ENCODE measurements around the gene ACAD8. TPM values are rescaled to one million over a fixed set of nuclear protein-coding genes. Genes with fewer than 3 reads are reported as not detected.
"Not testable (repeated sequence)": the region's sequence is repeated elsewhere in the genome, so short reads cannot be mapped to it uniquely, and the experiment has no call there.

ACAD8 gene
- total and polyA plus RNA-seq, 8 donors: 31.5 to 48.8 (median 38.8) TPM

DNA sequence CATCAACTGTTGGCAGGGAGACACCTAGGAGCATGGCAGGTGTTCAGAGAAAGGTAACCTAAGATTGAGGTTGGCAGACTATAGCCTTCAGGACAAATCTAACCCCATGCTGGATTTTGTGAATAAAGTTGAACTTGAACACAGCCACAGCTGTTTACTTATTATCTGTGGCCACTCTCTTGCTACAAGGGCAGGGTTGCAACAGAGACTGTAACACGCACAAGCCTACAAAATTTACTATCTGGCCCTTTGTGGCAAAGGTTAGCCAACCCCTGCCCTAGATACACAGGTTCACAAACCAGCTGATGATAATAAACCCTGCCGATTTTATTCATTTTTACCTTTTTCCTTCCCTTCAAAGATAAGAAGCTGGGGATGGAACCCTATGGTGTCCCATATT, 2.7 kb upstream of the ACAD8 start:
- no peak overlapping the region for H3K27ac ChIP-seq
- ATAC-seq (no peak), DNase-seq (no peak)
- intact Hi-C loops (cut with DNase I): no loop called here
- peaks cover 18 to 47% of the 10 kb centered on the region in 2 donors for H3K4me1 ChIP-seq
- no peaks in the 10 kb centered on the region for H3K9me3 ChIP-seq
- peaks cover 0 to 42% of the 10 kb centered on the region in 2 donors for H3K36me3 ChIP-seq
- no peak overlapping the region for H3K4me3 ChIP-seq
- H3K27me3 ChIP-seq: no peaks in the 10 kb centered on the region
- TF ChIP-seq, protein P1, sequence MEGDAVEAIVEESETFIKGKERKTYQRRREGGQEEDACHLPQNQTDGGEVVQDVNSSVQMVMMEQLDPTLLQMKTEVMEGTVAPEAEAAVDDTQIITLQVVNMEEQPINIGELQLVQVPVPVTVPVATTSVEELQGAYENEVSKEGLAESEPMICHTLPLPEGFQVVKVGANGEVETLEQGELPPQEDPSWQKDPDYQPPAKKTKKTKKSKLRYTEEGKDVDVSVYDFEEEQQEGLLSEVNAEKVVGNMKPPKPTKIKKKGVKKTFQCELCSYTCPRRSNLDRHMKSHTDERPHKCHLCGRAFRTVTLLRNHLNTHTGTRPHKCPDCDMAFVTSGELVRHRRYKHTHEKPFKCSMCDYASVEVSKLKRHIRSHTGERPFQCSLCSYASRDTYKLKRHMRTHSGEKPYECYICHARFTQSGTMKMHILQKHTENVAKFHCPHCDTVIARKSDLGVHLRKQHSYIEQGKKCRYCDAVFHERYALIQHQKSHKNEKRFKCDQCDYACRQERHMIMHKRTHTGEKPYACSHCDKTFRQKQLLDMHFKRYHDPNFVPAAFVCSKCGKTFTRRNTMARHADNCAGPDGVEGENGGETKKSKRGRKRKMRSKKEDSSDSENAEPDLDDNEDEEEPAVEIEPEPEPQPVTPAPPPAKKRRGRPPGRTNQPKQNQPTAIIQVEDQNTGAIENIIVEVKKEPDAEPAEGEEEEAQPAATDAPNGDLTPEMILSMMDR (IDR thresholded peaks at IDR 0.05): no peak

DNA sequence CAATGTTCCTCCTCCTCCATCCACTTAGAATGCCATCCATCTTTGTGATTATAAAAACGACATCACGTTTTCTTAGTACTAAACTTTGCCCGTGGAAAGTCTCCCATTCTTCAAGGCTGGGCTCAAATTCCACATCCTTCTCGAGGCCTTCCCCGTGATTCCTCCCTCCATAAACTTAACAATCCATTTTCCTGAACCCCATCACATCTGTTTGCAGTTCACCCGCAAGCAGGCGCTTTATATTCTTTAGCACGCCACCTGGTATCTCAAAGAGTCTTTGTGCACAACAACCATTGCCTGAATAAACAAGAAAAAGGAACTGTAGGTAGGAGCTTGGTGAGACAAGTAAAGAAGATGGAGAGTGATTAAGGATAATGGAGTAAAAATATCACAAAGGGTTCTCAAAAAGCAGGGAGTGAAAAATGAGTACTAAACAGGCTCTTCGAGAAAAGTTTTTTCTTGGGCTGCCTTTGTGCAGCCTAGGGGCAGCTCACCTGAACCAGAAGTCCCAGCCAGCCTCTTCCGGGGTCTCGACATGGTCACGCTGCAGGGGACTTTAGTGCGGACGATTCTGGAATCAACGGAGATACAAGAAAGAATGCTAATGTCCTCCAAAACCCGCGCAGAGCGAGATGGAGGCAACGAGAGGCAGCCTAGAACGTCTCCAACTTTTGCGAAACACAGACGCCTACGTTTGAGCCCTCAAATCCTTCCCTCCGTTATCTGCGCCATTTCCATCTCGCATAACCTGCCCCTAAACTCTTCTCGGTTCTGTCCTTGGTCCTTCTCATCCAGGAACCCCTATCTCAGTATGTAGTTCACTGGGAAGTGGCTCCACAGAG, 801 bp upstream of the ACAD8 start:
- Histone ChIP-seq H3K9me3 (no peaks in the 10 kb centered on the region), H3K4me1 (peaks cover 18 to 49% of the 10 kb centered on the region in 2 donors), H3K27ac (peak overlapping the region; percentile 55 to 78), H3K36me3 (peaks cover 0 to 33% of the 10 kb centered on the region in 2 donors), H3K27me3 (no peaks in the 10 kb centered on the region), H3K4me3 (peak overlapping the region; percentile 90 to 91)
- intact Hi-C loops (cut with DNase I): no loop called here
- TF ChIP-seq, protein P1 (IDR thresholded peaks at IDR 0.05): no peak
- DNase-seq: peak in 1 of 4 donors; percentile 35
- peak; percentile 28 for ATAC-seq

DNA sequence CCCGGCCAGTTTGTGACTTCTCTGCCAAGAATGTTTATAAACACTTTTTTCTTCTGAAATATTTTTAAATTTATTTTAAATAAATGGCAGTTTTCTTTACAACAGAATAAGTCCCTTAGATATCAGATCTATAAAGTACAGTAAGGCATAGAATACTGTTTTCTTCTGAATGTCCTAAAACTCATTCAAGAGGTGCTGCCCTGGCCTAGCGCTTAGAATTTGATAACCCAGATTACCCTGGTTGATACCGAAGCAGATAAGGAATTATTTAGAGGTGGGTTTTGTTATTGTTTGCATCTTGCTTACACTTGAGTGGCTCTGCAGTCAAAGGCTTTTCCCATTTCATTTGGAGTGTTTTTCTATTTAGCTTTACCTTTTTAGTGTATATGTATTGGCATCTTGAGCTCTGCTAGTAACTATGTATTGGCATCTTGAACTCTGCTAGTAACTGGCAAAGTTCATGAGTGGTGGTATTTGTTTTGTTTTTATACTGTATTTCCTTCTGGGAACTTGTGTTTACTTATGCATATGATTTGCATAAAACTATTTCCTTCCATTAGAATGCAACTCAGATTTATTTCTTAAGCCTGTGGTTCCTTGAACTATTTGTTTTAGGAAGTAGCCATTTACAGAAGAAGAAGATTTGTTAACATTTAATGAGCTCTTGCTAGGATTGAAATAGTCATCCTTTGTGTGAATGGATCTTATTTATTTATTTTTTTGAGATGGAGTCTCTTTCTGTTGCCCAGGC, 1.2 kb downstream of the ACAD8 start:
- Histone ChIP-seq H3K27ac (no peak overlapping the region), H3K9me3 (no peaks in the 10 kb centered on the region), H3K27me3 (no peaks in the 10 kb centered on the region), H3K4me1 (peaks cover 18 to 49% of the 10 kb centered on the region in 2 donors), H3K4me3 (peak overlapping the region; percentile 90 to 91), H3K36me3 (peaks cover 0 to 32% of the 10 kb centered on the region in 2 donors)
- TF ChIP-seq, protein P1 (IDR thresholded peaks at IDR 0.05): no peak
- ATAC-seq (no peak), DNase-seq (no peak)
- intact Hi-C loops (cut with DNase I): no loop called here

DNA sequence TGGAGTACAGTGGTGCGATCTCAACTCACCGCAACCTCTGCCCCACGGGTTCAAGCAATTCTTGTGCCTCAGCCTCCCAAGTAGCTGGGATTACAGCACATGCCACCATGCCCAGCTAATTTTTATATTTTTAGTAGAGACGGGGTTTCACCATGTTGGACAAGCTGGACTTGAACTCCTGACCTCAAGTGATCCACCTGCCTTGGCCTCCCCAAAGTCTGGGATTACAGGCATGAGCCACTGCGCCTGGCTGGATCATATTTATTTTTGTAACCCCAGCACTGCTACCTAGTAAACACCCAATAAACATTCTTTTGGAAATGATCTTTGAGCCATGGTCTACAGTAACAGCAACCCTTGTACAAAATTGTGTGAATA, 1.8 kb downstream of the ACAD8 start:
- ATAC-seq; H3K9me3 ChIP-seq; H3K27me3 ChIP-seq; DNase-seq; intact Hi-C loops (cut with DNase I); H3K27ac ChIP-seq; H3K4me3 ChIP-seq: not testable (repeated sequence)
- Histone ChIP-seq H3K36me3 (peaks cover 0 to 38% of the 10 kb centered on the region in 2 donors), H3K4me1 (peaks cover 18 to 44% of the 10 kb centered on the region in 2 donors)

- H3K4me1 ChIP-seq: peaks cover 10 to 27% of the 10 kb centered on the region in 2 donors
- H3K9me3 ChIP-seq: no peaks in the 10 kb centered on the region
- peaks cover 0 to 53% of the 10 kb centered on the region in 2 donors for H3K36me3 ChIP-seq
- no peak overlapping the region for H3K4me3 ChIP-seq
- intact Hi-C loops (cut with DNase I): no loop called here
- no peaks in the 10 kb centered on the region for H3K27me3 ChIP-seq
- no peak for ATAC-seq
- TF ChIP-seq, protein P1 (IDR thresholded peaks at IDR 0.05): no peak
- H3K27ac ChIP-seq: no peak overlapping the region
- DNase-seq: no peak
Observed at GRCh38 chr11:134257101-134257500, 3.7 kb downstream of the ACAD8 start.
